HG03521 (cell line): ENCODE data around the gene ZNF213.
A peak's percentile ranks its signal among the peaks of the same experiment; 100 is the strongest.
"Not testable (repeated sequence)": the region's sequence is repeated elsewhere in the genome, so short reads cannot be mapped to it uniquely, and the experiment has no call there.

Source experiments
- ATAC-seq: cut with Tn5 transposase; IDR thresholded peaks from one replicate; pipeline ENCODE4 v1.9.1; 2021; ENCODE audit warnings: mild to moderate bottlenecking, moderate library complexity; ENCODE audit not compliant: unreplicated experiment

Gene ZNF213

GRCh38 chr16:3123986-3124886 lies 10.6 kb upstream of the ZNF213 start:
- peak; percentile 88 for ATAC-seq

- ATAC-seq: no peak
Observed at GRCh38 chr16:3127745-3128144, 7.1 kb upstream of the ZNF213 start.

GRCh38 chr16:3129137-3130131 lies 5.4 kb upstream of the ZNF213 start:
- no peak for ATAC-seq

GRCh38 chr16:3131755-3132377 lies 3.0 kb upstream of the ZNF213 start:
- no peak for ATAC-seq

- ATAC-seq: no peak
Observed at GRCh38 chr16:3133844-3134243, 985 bp upstream of the ZNF213 start.

- no peak for ATAC-seq
Observed at GRCh38 chr16:3135126-3135715, 392 bp downstream of the ZNF213 start.

- no peak for ATAC-seq
Observed at GRCh38 chr16:3137267-3137666, 2.4 kb downstream of the ZNF213 start.

GRCh38 chr16:3138342-3138741 lies 3.5 kb downstream of the ZNF213 start:
- no peak for ATAC-seq

- ATAC-seq: no peak
Observed at GRCh38 chr16:3138823-3139426, 4.1 kb downstream of the ZNF213 start.

GRCh38 chr16:3139561-3139960 lies 4.7 kb downstream of the ZNF213 start:
- ATAC-seq: not testable (repeated sequence)

GRCh38 chr16:3140603-3141427 lies 6.0 kb downstream of the ZNF213 start:
- no peak for ATAC-seq

- no peak for ATAC-seq
Observed at GRCh38 chr16:3141781-3142311, 7.0 kb downstream of the ZNF213 start.

- no peak for ATAC-seq
Observed at GRCh38 chr16:3142327-3142726, 7.5 kb downstream of the ZNF213 start.

- ATAC-seq: no peak
Observed at GRCh38 chr16:3142770-3143169, 7.9 kb downstream of the ZNF213 start.

- ATAC-seq: no peak
Observed at GRCh38 chr16:3143189-3143588, 8.4 kb downstream of the ZNF213 start.

- ATAC-seq: no peak
Observed at GRCh38 chr16:3143598-3144320, 8.9 kb downstream of the ZNF213 start.

GRCh38 chr16:3144321-3144983 lies 9.6 kb downstream of the ZNF213 start:
- no peak for ATAC-seq

- no peak for ATAC-seq
Observed at GRCh38 chr16:3145151-3145550, 10.3 kb downstream of the ZNF213 start.
